Activated CD8-positive, alpha-beta memory T cell treated with anti-CD3 and anti-CD28 coated beads for 24 hours (primary cell): Measurements from ENCODE around the gene PDE12.
"Not testable (repeated sequence)": the region's sequence is repeated elsewhere in the genome, so short reads cannot be mapped to it uniquely, and the experiment has no call there.

ENCODE experiments used
- DNase-seq: peaks from one replicate; pipeline ENCODE4 v3.0.0-alpha.2; 2020

Gene PDE12

DNA sequence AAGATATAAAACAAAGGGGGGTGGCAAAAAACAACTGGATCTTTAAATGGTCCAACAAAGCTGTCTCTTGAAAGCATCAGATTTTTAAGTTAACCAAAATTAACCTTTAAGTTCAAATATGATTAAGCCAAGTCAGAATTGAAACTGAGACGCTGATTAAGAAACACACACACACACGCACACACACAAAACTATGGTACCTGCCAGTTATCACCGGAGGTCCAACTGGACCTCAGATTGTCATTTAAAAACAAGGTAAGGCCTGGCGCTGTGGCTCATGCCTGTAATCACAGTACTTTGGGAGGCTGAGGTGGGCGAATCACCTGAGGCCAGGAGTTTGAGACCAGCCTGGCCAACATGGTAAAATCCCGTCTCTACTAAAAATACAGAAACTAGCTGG, 30.7 kb downstream of the PDE12 start:
- no peak for DNase-seq

DNA sequence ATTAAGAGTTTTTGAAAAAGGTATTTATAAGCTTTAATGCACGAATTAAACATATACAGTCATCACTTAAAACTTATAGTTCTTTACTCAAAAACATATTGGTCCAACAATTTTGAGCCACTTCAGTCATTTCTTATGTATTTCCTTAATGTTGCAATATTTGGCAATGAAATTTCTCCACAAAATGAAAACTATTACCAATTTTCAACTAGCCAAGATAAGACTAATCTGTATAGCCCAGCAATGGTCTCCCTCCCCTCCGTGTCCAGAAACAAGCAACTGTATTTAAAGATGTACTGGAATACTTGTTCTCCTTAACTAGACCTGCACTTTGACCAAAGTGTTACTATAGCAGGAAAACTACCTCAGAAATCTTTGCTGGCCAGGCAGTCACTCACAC, 31.8 kb downstream of the PDE12 start:
- DNase-seq: no peak

DNA sequence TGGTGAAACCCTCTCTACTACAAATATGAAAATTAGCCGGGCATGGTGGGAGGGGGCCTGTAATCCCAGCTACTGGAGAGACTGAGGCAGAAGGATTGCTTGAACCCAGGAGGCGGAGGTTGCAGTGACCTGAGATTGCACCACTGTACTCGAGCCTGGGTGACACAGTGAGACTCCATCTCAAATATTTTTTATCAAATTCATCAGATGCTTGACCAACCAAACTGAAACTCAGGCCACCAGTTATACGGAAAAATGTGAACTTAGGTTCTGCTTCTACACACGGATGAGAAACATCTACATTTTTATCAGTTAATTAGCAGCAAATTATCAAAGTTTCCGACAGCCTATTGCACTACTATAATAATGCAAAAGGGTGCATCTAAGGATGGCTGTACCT, 36.2 kb downstream of the PDE12 start:
- DNase-seq: no peak

DNA sequence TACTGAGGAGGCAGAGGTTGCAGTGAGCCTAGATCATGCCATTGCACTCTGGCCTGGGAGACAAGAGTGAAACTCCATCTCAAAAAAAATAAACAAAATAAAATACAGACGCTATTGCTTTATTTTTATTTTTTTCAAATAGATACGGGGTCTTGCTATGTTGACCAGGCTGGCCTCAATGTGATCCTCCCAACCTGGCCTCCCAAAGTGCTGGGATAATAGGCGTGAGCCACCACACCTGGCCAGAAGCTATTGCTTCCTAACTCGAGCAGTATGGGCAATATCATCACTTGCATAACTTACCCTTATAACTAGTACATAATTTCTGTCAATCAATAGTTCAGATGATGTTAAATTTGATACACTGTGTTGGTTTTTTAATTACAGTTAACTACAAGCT, 38.1 kb downstream of the PDE12 start:
- DNase-seq: no peak

DNA sequence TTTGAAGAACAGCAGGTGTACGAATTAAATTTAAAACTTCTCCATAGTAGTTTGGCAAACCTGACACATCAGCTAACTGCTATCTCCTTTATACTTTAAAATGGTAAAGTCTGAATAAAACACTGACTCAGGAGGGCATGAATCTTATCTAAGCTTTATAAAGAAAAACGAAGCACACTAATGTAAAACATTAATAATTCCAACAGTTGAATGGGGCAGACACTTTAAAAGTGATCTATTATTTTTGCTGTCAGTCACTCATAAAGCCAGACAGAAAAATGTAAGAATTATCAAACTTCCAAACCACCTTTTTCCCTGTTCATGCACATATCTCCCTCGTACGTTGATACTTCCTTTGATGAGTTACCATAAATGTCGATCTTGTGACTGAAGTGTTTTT, 38.5 kb downstream of the PDE12 start:
- DNase-seq: no peak

DNA sequence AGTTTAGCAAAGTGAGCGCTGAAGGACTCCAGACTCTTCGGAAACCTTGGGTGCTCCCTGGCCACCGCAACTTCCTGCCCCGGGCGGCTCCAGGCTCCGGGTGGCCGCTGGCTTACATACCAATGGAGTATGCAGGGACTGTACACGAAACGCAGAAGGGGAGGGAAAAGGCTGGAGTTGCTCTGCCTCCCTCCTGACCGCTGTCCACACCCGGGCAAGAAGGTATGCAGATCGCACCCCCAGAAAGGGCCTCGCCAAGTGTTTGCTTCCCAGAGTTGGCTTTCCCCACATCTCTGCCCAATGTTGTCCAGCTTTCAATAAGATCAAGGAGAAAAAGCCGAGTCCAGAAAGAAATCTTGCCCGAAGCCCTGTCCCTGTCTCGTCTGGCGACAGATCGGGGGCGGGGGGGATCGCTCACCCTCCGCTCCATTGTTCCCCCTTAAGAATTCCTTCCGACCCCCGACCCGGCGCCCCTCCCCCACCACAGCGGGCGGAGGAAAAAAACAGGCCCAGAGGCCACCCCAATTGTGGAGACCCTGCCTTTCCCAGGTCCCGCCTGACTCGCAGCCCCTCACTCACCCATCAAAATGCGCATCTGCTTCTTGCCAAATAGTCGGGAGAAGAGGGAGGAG, 40.5 kb downstream of the PDE12 start:
- DNase-seq: peak; percentile 77

DNA sequence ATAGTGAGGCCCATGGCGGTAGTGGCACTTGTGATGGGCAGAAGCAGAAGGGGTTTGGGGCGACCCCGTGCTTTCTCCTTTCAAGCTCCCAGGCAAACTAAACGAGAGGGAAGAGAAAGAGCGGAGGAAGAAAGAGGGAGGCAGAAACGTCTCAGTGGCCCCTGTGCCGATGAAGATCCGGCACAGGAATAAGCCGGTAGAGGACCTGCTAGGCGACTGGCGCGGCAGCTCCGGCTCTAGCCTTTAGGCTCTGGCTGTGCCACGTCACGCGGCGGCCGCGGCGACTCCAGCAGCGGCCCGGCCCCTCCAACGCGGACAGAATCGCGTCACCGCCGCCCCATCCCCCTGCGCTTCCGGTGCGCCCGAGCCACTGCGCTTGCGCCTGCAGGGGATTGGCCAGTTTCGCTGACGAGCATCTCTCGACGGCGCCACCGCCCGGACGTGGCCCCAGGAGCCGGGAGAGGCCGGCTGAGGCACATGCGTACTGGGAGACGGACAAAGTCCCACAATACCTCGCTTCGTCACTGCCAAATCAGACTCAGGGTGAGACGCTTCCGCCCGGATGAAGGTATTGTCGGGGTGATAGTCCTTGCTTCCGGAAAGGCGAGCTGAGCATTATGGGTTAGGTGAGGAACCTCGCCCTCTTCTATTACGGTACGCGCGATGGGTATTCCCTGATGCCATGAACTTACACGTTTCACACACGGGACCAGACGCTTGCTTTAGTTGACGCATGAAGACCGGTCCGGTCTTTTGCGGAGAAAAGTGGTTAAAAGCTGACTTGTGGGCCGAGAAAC, 41.3 kb downstream of the PDE12 start, which contains the start of gene ARF4:
Gene ARF4 (minus strand): TSS at position 218 of the 797 bp plus-strand sequence. CDS start 204 bp downstream, at position 14.
- DNase-seq: peak; percentile 100

DNA sequence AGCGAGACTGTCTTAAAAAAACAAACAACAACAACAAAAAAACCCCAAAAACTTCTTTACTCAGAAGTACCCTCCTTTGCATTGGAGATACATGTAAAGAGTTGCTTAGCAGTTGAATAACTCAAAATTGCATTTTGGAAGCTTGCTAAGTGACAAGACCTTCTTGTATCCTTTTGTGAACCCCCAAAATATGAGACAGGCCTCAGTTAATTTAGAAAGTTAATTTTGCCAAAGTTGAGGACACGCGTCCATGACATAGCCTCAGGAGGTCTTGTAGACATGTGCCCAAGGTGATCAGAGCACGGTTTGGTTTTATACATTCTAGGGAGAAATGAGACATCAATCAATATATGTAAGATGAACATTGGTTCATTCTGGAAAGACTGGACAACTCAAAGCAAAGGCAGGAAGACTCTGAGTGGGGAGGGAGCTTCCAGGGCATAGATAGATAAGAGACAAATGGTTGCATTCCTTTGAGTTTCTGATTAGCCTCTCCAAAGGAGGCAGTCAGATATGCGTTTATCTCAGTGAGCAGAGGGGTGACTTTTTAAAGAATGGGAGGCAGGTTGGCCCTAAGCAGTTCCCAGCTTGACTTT, 42.8 kb downstream of the PDE12 start:
- no peak for DNase-seq

DNA sequence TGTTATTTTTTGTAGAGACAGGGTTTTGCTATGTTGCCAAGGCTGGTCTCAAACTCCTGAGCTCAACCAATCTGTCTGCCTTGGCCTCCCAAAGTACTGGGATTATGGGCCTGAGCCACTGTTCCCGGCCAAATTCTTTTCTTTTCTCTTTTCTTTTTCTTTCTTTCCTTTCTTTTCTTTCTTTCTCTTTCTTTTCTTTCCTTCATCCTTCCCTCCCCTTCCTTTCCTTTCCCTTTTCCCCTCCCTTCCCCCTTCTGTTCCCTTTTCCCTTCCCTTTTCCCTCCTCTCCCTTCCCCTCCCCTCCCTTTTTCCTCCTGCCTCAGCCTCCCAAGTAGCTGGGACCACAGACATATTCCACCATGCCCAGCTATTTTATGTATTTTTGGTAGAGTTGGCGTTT, 44.1 kb downstream of the PDE12 start:
- no peak for DNase-seq

DNA sequence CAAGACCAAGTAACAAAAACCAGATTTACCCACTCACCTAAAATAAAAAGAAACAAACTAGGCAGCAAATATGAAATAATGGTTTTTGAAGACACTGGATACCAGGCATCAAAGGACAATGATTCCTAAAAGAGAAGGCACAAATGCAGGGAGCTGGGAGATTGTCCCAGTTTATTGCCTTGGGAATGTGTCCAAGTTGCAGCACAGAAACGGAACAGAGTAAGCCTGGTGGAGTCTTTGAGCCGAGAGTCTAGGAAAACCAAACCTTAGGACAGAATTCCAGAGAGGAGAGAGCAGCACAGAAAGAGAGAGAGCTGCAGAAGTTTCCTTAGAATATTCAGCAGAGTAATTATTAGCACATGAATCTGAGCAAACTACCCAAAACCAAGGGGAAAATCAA, 48.9 kb downstream of the PDE12 start:
- DNase-seq: no peak

DNA sequence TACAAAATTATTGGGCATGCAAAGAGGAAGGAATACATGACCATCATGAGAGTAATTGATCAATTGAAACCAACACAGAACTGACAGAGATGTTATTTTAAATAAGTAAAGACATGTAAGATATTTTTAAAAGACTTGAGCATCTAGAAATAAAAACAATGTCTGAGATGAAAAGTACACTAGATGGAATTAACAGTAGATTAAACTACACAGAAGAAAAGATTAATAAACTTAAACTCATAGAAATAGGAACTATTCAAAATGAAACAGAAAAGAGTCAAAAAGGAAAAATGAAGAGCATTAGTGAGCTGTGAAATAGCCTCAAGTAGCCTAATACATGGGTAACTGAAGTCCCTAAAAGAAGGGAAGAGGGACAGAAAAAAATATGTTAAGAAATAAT, 49.6 kb downstream of the PDE12 start:
- DNase-seq: no peak

DNA sequence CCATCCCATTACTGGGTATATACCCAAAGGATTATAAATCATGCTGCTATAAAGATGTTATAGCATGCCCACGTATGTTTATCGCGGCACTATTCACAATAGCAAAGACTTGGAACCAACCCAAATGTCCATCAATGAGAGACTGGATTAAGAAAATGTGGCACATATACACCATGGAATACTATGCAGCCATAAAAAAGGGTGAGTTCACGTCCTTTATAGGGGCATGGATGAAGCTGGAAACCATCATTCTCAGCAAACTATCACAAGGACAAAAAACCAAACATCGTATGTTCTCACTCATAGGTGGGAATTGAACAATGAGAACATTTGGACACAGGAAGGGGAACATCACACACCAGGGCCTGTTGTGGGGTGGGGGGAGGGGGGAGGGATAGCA, 55.8 kb downstream of the PDE12 start:
- not testable (repeated sequence) for DNase-seq

DNA sequence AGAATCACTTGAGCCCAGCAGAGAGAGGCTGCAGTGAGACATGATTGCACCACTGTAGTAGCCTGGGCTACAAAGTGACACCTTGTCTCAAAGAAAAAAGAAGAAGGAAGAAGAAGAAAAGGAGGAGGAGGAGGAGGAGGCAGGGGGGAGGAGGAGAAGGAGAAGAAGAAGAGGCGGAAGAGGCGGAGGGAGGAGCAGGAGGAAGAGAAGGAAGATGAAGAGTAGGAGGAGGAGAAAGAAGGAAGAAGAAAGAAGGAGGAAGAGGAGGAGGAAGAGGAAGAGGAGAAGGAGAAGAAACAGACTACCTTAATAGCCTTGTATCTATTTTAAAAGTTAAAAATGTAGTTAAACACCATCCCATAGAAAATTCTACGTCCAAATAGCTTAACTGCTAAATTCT, 60.2 kb downstream of the PDE12 start:
- no peak for DNase-seq
